UCSD-AML1 (cell line): ENCODE data around the gene PANK3.
"Not testable (repeated sequence)": the region's sequence is repeated elsewhere in the genome, so short reads cannot be mapped to it uniquely, and the experiment has no call there.

Experiments used
- DNase-seq: peaks from one replicate; lab custom pipeline; 2025; ENCODE audit not compliant: unreplicated experiment; lab: John Stamatoyannopoulos, UW

The PANK3 gene

GRCh38 chr5:168553377-168554130, 25.6 kb downstream of the PANK3 start:
- DNase-seq, result no peak

- no peak for DNase-seq
Observed at GRCh38 chr5:168552146-168552545, 27.0 kb downstream of the PANK3 start.

GRCh38 chr5:168550656-168551055, 28.5 kb downstream of the PANK3 start:
- no peak for DNase-seq

- no peak for DNase-seq
Observed at GRCh38 chr5:168549554-168549953, 29.6 kb downstream of the PANK3 start.

GRCh38 chr5:168537176-168537575, 42.0 kb downstream of the PANK3 start:
- no peak for DNase-seq

GRCh38 chr5:168534351-168534750, 44.8 kb downstream of the PANK3 start:
- not testable (repeated sequence) for DNase-seq

GRCh38 chr5:168531987-168532864, 46.9 kb downstream of the PANK3 start:
- DNase-seq, result no peak

GRCh38 chr5:168531191-168531590, 48.0 kb downstream of the PANK3 start:
- no peak for DNase-seq

GRCh38 chr5:168530621-168531150, 48.5 kb downstream of the PANK3 start:
- DNase-seq, result no peak

GRCh38 chr5:168529374-168530234, 49.6 kb downstream of the PANK3 start:
- DNase-seq, result no peak

GRCh38 chr5:168528521-168529373, 50.4 kb downstream of the PANK3 start, which contains the start of gene FBLL1:
FBLL1 (plus strand) TSS chr5:168529305; CDS start chr5:168529505, 200 bp downstream.
- no peak for DNase-seq

- no peak for DNase-seq
Observed at GRCh38 chr5:168527756-168528295, 51.3 kb downstream of the PANK3 start.

GRCh38 chr5:168525856-168526255, 53.3 kb downstream of the PANK3 start:
- DNase-seq, result no peak

- no peak for DNase-seq
Observed at GRCh38 chr5:168513861-168514428, 65.2 kb downstream of the PANK3 start.

- no peak for DNase-seq
Observed at GRCh38 chr5:168502563-168503237, 76.5 kb downstream of the PANK3 start.
